ENCODE measurements around the gene DUSP8.
"Not testable (repeated sequence)": the region's sequence is repeated elsewhere in the genome, so short reads cannot be mapped to it uniquely, and the experiment has no call there.

DNA sequence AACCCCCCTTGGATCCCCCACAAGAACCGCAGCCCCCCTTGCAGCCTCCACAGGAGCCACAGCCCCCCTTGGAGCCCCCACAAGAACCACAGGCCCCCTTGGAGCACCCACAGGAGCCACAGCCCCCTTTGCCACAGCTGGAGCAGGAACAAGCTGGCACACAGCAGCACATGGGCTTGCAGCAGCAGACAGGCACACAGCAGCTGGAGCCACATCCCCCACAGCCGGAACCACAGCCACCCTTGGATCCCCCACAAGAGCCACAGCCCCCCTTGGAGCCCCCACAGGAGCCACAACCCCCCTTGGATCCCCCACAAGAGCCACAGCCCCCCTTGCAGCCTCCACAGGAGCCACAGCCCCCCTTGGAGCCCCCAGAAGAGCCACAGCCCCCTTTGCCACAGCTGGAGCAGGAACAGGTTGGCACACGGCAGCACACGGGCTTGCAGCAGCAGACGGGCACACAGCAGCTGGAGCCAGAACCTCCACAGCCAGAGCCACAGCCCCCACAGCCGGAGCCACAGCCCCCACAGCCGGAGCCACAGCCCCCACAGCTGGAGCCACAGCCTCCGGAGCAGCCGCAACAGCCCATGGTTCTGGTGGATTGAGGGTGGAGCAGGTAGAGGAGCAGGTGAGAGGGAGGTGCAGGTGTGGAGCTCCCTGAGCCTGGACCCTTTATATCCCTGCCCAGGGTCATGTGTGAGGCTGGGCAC is 12.7 kb upstream of the DUSP8 start, which contains the start of gene KRTAP5-1:
- TF ChIP-seq, protein P1, sequence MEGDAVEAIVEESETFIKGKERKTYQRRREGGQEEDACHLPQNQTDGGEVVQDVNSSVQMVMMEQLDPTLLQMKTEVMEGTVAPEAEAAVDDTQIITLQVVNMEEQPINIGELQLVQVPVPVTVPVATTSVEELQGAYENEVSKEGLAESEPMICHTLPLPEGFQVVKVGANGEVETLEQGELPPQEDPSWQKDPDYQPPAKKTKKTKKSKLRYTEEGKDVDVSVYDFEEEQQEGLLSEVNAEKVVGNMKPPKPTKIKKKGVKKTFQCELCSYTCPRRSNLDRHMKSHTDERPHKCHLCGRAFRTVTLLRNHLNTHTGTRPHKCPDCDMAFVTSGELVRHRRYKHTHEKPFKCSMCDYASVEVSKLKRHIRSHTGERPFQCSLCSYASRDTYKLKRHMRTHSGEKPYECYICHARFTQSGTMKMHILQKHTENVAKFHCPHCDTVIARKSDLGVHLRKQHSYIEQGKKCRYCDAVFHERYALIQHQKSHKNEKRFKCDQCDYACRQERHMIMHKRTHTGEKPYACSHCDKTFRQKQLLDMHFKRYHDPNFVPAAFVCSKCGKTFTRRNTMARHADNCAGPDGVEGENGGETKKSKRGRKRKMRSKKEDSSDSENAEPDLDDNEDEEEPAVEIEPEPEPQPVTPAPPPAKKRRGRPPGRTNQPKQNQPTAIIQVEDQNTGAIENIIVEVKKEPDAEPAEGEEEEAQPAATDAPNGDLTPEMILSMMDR (IDR thresholded peaks at IDR 0.05) = not testable (repeated sequence)
- not testable (repeated sequence) for TF ChIP-seq ZFX (IDR thresholded peaks at IDR 0.05; ENCODE audit: borderline replicate concordance)

Measured in 22Rv1 (cell line).